CD4-positive, alpha-beta T cell (primary cell): Measurements from ENCODE around the gene CYTL1. TPM values are rescaled to one million over a fixed set of nuclear protein-coding genes. Genes with fewer than 3 reads are reported as not detected.

Experiments used
- ATAC-seq: fragments of 200-7000 bp; cut with Tn5 transposase; one replicate; pipeline ENCODE4 v1.10.0; 2022; ENCODE audit warnings: mild to moderate bottlenecking; ENCODE audit not compliant: poor library complexity
- CTCF ChIA-PET: fragments of 350-600 bp; sonication (Branson Sonifier 250); formaldehyde crosslinking; loops from one replicate; lab custom pipeline; 2021; ENCODE audit warnings: antibody characterized with exemption, inconsistent platforms; lab: Charles Lee
- POLR2A ChIA-PET: fragments of 350-600 bp; sonication (Branson Sonifier 250); formaldehyde crosslinking; loops from one replicate; lab custom pipeline; 2021; ENCODE audit warnings: antibody characterized with exemption, inconsistent platforms; lab: Charles Lee
- DNase-seq, 14 experiments: peaks; one replicate each; pipeline ENCODE4 v3.0.0-alpha.2; 2013 to 2020; ENCODE audit warnings: mixed read lengths in 2 of 14
- H3K27ac ChIP-seq, 2 donors: one replicate each; pipeline versions ENCODE4 v1.5.1 to v1.7.0; 2013; ENCODE audit warnings: low read length in 2 of 2, low read depth in 1 of 2, mild to moderate bottlenecking in 1 of 2
- H3K27me3 ChIP-seq, 2 experiments: 1 replicate in 1 of 2; 2 replicates in 1 of 2; pipeline versions ENCODE4 v1.6.1 to v1.7.0; 2013; ENCODE audit warnings: low read length in 2 of 2, control low read depth in 1 of 2, mild to moderate bottlenecking in 1 of 2, moderate library complexity in 1 of 2; ENCODE audit not compliant: insufficient read depth in 2 of 2, control insufficient read depth in 1 of 2
- H3K36me3 ChIP-seq: one replicate; pipeline ENCODE4 v1.6.1; 2013; ENCODE audit warnings: low read length, control low read depth; ENCODE audit not compliant: insufficient read depth
- H3K4me1 ChIP-seq: one replicate; pipeline ENCODE4 v1.6.1; 2013; ENCODE audit warnings: low read length, control low read depth; ENCODE audit not compliant: insufficient read depth
- H3K4me3 ChIP-seq: one replicate; pipeline ENCODE4 v1.5.1; 2013; ENCODE audit warnings: mild to moderate bottlenecking, low read length, moderate library complexity
- H3K9me3 ChIP-seq, 2 experiments: 1 replicate in 1 of 2; 2 replicates in 1 of 2; pipeline versions ENCODE4 v1.6.1 to v1.7.0; 2013; ENCODE audit warnings: low read length in 2 of 2, mild to moderate bottlenecking in 2 of 2, control low read depth in 1 of 2, moderate library complexity in 1 of 2; ENCODE audit not compliant: control insufficient read depth in 1 of 2, insufficient read depth in 1 of 2
- H3K27ac Mint-ChIP-seq: one replicate; pipeline ENCODE4 v1.8.0; 2020; ENCODE audit warnings: mixed read lengths
- H3K27me3 Mint-ChIP-seq: one replicate; pipeline ENCODE4 v1.8.0; 2021; ENCODE audit warnings: mixed read lengths
- H3K36me3 Mint-ChIP-seq: one replicate; pipeline ENCODE4 v1.8.0; 2021; ENCODE audit warnings: low read depth, mixed read lengths
- H3K4me1 Mint-ChIP-seq: one replicate; pipeline ENCODE4 v1.8.0; 2021; ENCODE audit warnings: low read depth, mixed read lengths
- H3K4me3 Mint-ChIP-seq: one replicate; pipeline ENCODE4 v1.8.0; 2020; ENCODE audit warnings: mild to moderate bottlenecking, mixed read lengths
- H3K9me3 Mint-ChIP-seq: one replicate; pipeline ENCODE4 v1.8.0; 2020; ENCODE audit warnings: mixed read lengths
- CTCF ChIP-seq: fragments of 200-600 bp; IDR thresholded peaks from one replicate; pipeline ENCODE4 v1.8.0; 2022; ENCODE audit warnings: antibody characterized with exemption, mild to moderate bottlenecking
- intact Hi-C, 2 experiments: fragments of 100-400 bp; cut with DNase I in 1 of 2; cut with micrococcal nuclease in 1 of 2; formaldehyde crosslinking; loops; one replicate each; pipeline versions ENCODE4 v1.15.1 to v1.9.0; 2023 to 2025; cut with DNase I, micrococcal nuclease
- total RNA-seq, 174 experiments: library from RNA in 2 of 174; stranded (reverse) in 2 of 174; gene quantifications; one replicate each; pipeline ENCODE4 v1.2.3 and lab custom pipeline; 2021 to 2026

The CYTL1 gene
- total RNA-seq, 2 experiments from 2014 or later = not detected

GRCh38 chr4:4995908-4996265, 23.4 kb downstream of the CYTL1 start:
- H3K9me3 Mint-ChIP-seq = no peaks in the 10 kb centered on the region
- H3K27ac Mint-ChIP-seq = no peak overlapping the region
- no peak overlapping the region for H3K27ac ChIP-seq
- no peak for TF ChIP-seq CTCF
- no peaks in the 10 kb centered on the region for H3K9me3 ChIP-seq
- no peaks in the 10 kb centered on the region for H3K4me1 ChIP-seq
- H3K4me3 Mint-ChIP-seq = no peak overlapping the region
- no peak for ATAC-seq
- no peak for DNase-seq
- H3K27me3 ChIP-seq = peaks cover 3 to 7% of the 10 kb centered on the region in 2 experiments
- intact Hi-C loops = loop anchor here in 1 of 2 experiments (2.0 to 10.0 kb wide), 2 partner anchors 507 to 819 kb away; no protein-coding TSS in a partner anchor
- CTCF ChIA-PET = no interaction called here
- POLR2A ChIA-PET = no interaction called here
- no peak overlapping the region for H3K4me3 ChIP-seq
- H3K36me3 ChIP-seq = no peaks in the 10 kb centered on the region
- peaks cover 20% of the 10 kb centered on the region for H3K27me3 Mint-ChIP-seq
- no peaks in the 10 kb centered on the region for H3K36me3 Mint-ChIP-seq
- no peaks in the 10 kb centered on the region for H3K4me1 Mint-ChIP-seq

GRCh38 chr4:4995103-4995907, 24.0 kb downstream of the CYTL1 start:
- peak; percentile 69 for TF ChIP-seq CTCF
- Histone ChIP-seq H3K4me1 (no peaks in the 10 kb centered on the region), H3K27me3 (peaks cover 3 to 7% of the 10 kb centered on the region in 2 experiments), H3K27ac (no peak overlapping the region), H3K4me3 (no peak overlapping the region), H3K9me3 (no peaks in the 10 kb centered on the region), H3K36me3 (no peaks in the 10 kb centered on the region)
- peaks cover 20% of the 10 kb centered on the region for H3K27me3 Mint-ChIP-seq
- H3K4me1 Mint-ChIP-seq = no peaks in the 10 kb centered on the region
- no peak overlapping the region for H3K4me3 Mint-ChIP-seq
- CTCF ChIA-PET = no interaction called here
- intact Hi-C loops = loop anchor here in 1 of 2 experiments (2.0 to 10.0 kb wide), 2 partner anchors 507 to 819 kb away; no protein-coding TSS in a partner anchor
- no peaks in the 10 kb centered on the region for H3K9me3 Mint-ChIP-seq
- DNase-seq = peak in 10 of 14 experiments; percentile 5 to 55 (median 15)
- H3K27ac Mint-ChIP-seq = no peak overlapping the region
- ATAC-seq = no peak
- no peaks in the 10 kb centered on the region for H3K36me3 Mint-ChIP-seq
- POLR2A ChIA-PET = no interaction called here

GRCh38 chr4:4994312-4995097, 24.8 kb downstream of the CYTL1 start:
- no peaks in the 10 kb centered on the region for H3K9me3 ChIP-seq
- no peak for TF ChIP-seq CTCF
- H3K27ac ChIP-seq = no peak overlapping the region
- Mint-ChIP-seq H3K27me3 (peaks cover 20% of the 10 kb centered on the region), H3K4me3 (no peak overlapping the region), H3K36me3 (no peaks in the 10 kb centered on the region), H3K4me1 (no peaks in the 10 kb centered on the region), H3K27ac (no peak overlapping the region), H3K9me3 (no peaks in the 10 kb centered on the region)
- no peak overlapping the region for H3K4me3 ChIP-seq
- H3K27me3 ChIP-seq = peaks cover 3 to 7% of the 10 kb centered on the region in 2 experiments
- DNase-seq = no peak
- POLR2A ChIA-PET = no interaction called here
- H3K36me3 ChIP-seq = no peaks in the 10 kb centered on the region
- intact Hi-C loops = loop anchor here (2.0 to 10.0 kb wide), 3 partner anchors 506 to 820 kb away; no protein-coding TSS in a partner anchor
- CTCF ChIA-PET = no interaction called here
- no peaks in the 10 kb centered on the region for H3K4me1 ChIP-seq
- no peak for ATAC-seq
